A549 (cell line): Measurements from ENCODE around the gene CAND2.

ENCODE experiments used
- CEBPB ChIP-seq, 2 experiments: fragments of >200 bp in 1 of 2; sonication (Bioruptor Twin) in 1 of 2; formaldehyde crosslinking in 1 of 2; IDR thresholded peaks; 2 replicates each; pipeline ENCODE4 v1.6.1; 2012 to 2016
- JUNB ChIP-seq: fragments of >200 bp; sonication (Bioruptor Twin); formaldehyde crosslinking; IDR thresholded peaks from 2 replicates; pipeline ENCODE4 v1.6.1; 2016
- MAFK ChIP-seq: fragments of 450-650 bp; IDR thresholded peaks from 2 replicates; pipeline ENCODE4 v1.6.1; 2014; ENCODE audit not compliant: partially characterized antibody
- POLR2A ChIP-seq: IDR thresholded peaks from 2 replicates; pipeline ENCODE4 v1.6.1; 2012; ENCODE audit warnings: mild to moderate bottlenecking, low read length
- RCOR1 ChIP-seq: fragments of 150-350 bp; IDR thresholded peaks from 2 replicates; pipeline ENCODE4 v1.6.1; 2014; ENCODE audit warnings: antibody characterized with exemption, low read length, low read depth
- TF ChIP-seq, protein P1 (sequence below): fragments of >200 bp; sonication (Bioruptor Twin); formaldehyde crosslinking; IDR thresholded peaks from 3 replicates; pipeline ENCODE4 v1.5.1; 2016
- TF ChIP-seq, protein P2 (sequence below): fragments of 250-450 bp; sonication (Bioruptor Pico); IDR thresholded peaks from 2 replicates; pipeline ENCODE4 v1.5.0; 2020; ENCODE audit warnings: low read depth, mild to moderate bottlenecking, moderate library complexity

GRCh38 chr3:12752809-12753208 is 43.7 kb upstream of the CAND2 start:
- no peak for TF ChIP-seq POLR2A
- TF ChIP-seq, protein P1, sequence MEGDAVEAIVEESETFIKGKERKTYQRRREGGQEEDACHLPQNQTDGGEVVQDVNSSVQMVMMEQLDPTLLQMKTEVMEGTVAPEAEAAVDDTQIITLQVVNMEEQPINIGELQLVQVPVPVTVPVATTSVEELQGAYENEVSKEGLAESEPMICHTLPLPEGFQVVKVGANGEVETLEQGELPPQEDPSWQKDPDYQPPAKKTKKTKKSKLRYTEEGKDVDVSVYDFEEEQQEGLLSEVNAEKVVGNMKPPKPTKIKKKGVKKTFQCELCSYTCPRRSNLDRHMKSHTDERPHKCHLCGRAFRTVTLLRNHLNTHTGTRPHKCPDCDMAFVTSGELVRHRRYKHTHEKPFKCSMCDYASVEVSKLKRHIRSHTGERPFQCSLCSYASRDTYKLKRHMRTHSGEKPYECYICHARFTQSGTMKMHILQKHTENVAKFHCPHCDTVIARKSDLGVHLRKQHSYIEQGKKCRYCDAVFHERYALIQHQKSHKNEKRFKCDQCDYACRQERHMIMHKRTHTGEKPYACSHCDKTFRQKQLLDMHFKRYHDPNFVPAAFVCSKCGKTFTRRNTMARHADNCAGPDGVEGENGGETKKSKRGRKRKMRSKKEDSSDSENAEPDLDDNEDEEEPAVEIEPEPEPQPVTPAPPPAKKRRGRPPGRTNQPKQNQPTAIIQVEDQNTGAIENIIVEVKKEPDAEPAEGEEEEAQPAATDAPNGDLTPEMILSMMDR, result no peak
- TF ChIP-seq CEBPB (IDR thresholded peaks at IDR 0.05), result no peak
- no peak for TF ChIP-seq RCOR1
- no peak for TF ChIP-seq JUNB
- TF ChIP-seq, protein P2, sequence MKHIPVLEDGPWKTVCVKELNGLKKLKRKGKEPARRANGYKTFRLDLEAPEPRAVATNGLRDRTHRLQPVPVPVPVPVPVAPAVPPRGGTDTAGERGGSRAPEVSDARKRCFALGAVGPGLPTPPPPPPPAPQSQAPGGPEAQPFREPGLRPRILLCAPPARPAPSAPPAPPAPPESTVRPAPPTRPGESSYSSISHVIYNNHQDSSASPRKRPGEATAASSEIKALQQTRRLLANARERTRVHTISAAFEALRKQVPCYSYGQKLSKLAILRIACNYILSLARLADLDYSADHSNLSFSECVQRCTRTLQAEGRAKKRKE (CRISPR knock-in tag), result no peak
- peak; percentile 100 for TF ChIP-seq MAFK
